SK-N-SH treated with all-trans-retinoic acid at 6 μM for 48 hours (cell line): ENCODE measurements around the gene GCNT2.
"Not testable (repeated sequence)": the region's sequence is repeated elsewhere in the genome, so short reads cannot be mapped to it uniquely, and the experiment has no call there.

Experiments
- ARNTL ChIP-seq: fragments of 450-650 bp; formaldehyde crosslinking; IDR thresholded peaks from 2 replicates; pipeline ENCODE4 v1.5.0; 2020; ENCODE audit warnings: low read depth, mild to moderate bottlenecking, moderate library complexity, borderline replicate concordance
- CSDC2 ChIP-seq: fragments of 250-450 bp; sonication (Bioruptor Pico); IDR thresholded peaks from 2 replicates; pipeline ENCODE4 v1.5.0; 2020; ENCODE audit warnings: mild to moderate bottlenecking, moderate library complexity
- ISL1 ChIP-seq: fragments of 250-450 bp; sonication (Bioruptor Pico); IDR thresholded peaks from 2 replicates; pipeline ENCODE4 v2.1.2; 2022; ENCODE audit warnings: mild to moderate bottlenecking, moderate library complexity
- PPARA ChIP-seq: fragments of 250-450 bp; sonication (Bioruptor Pico); IDR thresholded peaks from 2 replicates; pipeline ENCODE4 v1.5.0; 2020; ENCODE audit warnings: mild to moderate bottlenecking, borderline replicate concordance
- RARB ChIP-seq: fragments of 250-450 bp; sonication (Bioruptor Pico); IDR thresholded peaks from 2 replicates; pipeline ENCODE4 v1.8.0; 2021; ENCODE audit warnings: mild to moderate bottlenecking, moderate library complexity
- SNAI2 ChIP-seq: fragments of 250-450 bp; sonication (Bioruptor Pico); IDR thresholded peaks from 2 replicates; pipeline ENCODE4 v1.5.0; 2020; ENCODE audit warnings: mild to moderate bottlenecking, moderate library complexity
- TOX ChIP-seq: fragments of 250-450 bp; sonication (Bioruptor Pico); IDR thresholded peaks from 2 replicates; pipeline ENCODE4 v1.8.0; 2021; ENCODE audit warnings: mild to moderate bottlenecking, moderate library complexity, borderline replicate concordance
- ZNF565 ChIP-seq: fragments of 450-650 bp; formaldehyde crosslinking; conservative IDR thresholded peaks from 2 replicates; pipeline ENCODE4 v1.5.0; 2020; ENCODE audit warnings: low read depth, mild to moderate bottlenecking, moderate library complexity
- TF ChIP-seq, protein P1 (sequence below): fragments of 250-450 bp; sonication (Bioruptor Pico); IDR thresholded peaks from 2 replicates; pipeline ENCODE4 v1.8.0; 2020; ENCODE audit warnings: mild to moderate bottlenecking, moderate library complexity, borderline replicate concordance

DNA sequence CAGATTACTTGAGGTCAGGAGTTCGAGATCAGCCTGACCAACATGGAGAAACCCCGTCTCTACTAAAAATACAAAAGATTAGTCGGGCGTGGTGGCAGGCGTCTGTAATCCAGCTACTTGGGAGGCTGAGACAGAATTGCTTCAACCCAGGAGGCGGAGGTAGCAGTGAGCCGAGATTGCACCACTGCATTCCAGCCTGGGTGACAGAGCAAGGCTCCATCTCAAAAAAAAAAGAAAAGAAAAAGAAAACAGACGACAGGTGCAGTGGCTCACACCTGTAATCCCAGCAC, 1.8 kb upstream of the GCNT2 start:
- TF ChIP-seq, protein P1, sequence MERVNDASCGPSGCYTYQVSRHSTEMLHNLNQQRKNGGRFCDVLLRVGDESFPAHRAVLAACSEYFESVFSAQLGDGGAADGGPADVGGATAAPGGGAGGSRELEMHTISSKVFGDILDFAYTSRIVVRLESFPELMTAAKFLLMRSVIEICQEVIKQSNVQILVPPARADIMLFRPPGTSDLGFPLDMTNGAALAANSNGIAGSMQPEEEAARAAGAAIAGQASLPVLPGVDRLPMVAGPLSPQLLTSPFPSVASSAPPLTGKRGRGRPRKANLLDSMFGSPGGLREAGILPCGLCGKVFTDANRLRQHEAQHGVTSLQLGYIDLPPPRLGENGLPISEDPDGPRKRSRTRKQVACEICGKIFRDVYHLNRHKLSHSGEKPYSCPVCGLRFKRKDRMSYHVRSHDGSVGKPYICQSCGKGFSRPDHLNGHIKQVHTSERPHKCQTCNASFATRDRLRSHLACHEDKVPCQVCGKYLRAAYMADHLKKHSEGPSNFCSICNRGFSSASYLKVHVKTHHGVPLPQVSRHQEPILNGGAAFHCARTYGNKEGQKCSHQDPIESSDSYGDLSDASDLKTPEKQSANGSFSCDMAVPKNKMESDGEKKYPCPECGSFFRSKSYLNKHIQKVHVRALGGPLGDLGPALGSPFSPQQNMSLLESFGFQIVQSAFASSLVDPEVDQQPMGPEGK (CRISPR knock-in tag) = not testable (repeated sequence)
- not testable (repeated sequence) for TF ChIP-seq SNAI2 (CRISPR knock-in tag); TOX; PPARA (CRISPR knock-in tag); RARB (CRISPR knock-in tag); CSDC2 (CRISPR knock-in tag); ZNF565 (CRISPR knock-in tag); ISL1 (CRISPR knock-in tag); ARNTL (CRISPR knock-in tag)
